HL-60/S4 (cell line): ENCODE measurements around the gene PAX7.

Source experiments
- in situ Hi-C: fragments of 300-500 bp; cut with MboI; formaldehyde crosslinking; loops from 2 replicates; pipeline ENCODE4 v1.14.3; 2022; ENCODE audit warnings: low sequenced_read_pairs

PAX7 gene

GRCh38 chr1:18618546-18619466 is 11.8 kb upstream of the PAX7 start:
- in situ Hi-C loops = no loop called here

DNA sequence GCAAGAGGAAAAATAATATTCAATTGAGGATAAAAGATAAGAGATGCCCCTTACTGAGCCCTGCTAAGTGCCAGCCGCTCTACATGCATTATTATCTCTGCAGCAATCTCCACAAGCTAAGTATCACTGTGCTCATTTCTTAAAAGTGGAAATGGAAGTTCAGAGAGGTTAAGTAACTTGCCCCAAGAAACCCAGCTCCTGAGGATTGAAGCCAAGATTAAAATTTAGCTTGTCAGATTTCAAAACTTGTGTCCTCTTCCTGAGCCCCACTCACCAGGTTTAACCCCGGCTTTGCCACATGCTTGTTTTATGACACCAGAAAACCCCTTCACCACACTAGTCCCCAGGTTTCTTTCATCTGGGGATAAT is 11.2 kb upstream of the PAX7 start:
- in situ Hi-C loops = no loop called here

GRCh38 chr1:18628511-18628910 is 2.1 kb upstream of the PAX7 start:
- in situ Hi-C loops = no loop called here

DNA sequence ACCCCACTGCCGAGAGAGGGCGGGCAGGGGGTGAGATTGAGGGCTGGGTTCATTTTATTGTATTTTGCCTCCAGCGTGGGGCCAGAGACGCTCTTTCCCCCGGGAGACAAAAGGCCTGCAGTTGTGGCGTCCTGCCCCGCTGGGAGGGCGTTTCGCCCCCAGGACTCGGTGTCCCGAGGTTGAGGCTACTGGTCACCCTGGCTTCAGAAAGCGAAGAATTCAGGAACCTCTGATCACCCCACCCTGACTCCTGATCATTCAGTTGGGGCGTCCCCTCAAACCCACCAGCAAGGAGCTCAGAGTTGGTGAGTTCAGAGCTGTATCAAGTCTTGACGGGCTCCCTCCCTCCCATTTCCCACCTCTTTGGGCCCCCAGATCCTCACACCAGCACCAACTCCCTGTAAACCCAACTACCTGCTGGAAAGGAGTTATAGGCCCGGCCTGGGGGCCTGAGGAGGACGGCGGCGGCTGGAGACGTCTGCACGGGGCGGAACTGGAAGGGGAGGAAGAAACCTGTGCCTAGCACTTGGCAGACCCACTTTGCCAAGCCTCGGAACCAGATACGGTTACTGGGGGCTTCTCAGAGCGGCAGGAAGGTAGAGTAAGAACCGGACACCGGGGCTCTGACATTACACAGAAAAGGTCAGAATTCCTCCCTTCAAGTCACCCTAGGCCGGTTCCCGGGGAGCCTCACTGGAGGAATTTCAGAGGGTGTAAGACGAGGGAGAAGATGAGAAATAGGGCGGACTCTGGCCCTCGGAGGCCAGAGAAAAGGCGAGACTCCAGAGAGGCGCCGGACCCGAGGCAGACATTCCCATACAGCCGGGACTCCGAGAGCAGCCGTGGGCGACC is 761 bp upstream of the PAX7 start:
- in situ Hi-C loops = no loop called here

- in situ Hi-C loops = no loop called here
Observed at GRCh38 chr1:18631496-18632217, 1.0 kb downstream of the PAX7 start.

GRCh38 chr1:18632218-18632588 is 1.6 kb downstream of the PAX7 start:
- in situ Hi-C loops = no loop called here

DNA sequence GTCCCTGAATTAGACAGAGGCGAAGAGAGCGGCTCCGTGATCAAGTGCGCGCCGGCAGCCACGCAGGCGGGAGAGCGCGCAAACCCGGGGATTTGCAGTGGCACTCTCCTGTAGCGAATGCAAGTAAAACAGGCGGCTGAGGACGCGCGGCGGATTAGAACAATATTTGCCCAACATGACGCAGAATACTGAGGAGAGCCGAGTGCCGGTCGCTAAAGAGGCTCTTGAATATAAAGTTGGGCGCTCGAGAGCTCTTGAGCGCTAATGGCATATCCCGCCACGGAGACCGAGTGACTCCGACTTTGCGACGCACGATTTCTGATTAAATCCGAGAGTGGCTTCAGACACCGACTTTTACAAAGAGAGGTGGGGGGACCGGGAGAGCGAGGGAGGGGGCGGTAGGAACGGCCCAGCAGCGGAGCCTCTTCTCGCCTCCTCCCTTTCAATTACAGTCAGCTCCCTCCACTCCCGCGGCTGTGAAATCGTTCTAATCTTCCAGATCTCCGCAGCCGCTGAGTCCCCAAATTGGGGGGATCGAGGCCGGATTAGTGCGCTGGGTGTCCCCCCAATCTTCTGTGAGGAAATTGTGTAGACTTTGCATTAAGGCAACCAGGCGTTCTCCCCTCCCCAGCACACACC is 2.3 kb downstream of the PAX7 start:
- in situ Hi-C loops = no loop called here

GRCh38 chr1:18633422-18634155 is 2.9 kb downstream of the PAX7 start:
- in situ Hi-C loops = no loop called here

DNA sequence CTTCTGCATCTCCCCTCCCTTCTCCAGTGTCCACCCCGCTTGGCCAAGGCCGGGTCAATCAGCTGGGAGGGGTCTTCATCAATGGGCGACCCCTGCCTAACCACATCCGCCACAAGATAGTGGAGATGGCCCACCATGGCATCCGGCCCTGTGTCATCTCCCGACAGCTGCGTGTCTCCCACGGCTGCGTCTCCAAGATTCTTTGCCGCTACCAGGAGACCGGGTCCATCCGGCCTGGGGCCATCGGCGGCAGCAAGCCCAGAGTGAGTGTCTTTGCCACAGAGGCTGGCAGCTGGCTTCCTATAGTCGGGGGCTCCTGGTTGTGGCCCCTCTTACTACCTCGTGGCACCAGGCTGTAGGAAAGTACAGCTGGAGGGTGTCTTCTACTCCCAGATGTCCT is 3.6 kb downstream of the PAX7 start:
- in situ Hi-C loops = no loop called here

- in situ Hi-C loops = no loop called here
Observed at GRCh38 chr1:18635070-18635577, 4.5 kb downstream of the PAX7 start.

DNA sequence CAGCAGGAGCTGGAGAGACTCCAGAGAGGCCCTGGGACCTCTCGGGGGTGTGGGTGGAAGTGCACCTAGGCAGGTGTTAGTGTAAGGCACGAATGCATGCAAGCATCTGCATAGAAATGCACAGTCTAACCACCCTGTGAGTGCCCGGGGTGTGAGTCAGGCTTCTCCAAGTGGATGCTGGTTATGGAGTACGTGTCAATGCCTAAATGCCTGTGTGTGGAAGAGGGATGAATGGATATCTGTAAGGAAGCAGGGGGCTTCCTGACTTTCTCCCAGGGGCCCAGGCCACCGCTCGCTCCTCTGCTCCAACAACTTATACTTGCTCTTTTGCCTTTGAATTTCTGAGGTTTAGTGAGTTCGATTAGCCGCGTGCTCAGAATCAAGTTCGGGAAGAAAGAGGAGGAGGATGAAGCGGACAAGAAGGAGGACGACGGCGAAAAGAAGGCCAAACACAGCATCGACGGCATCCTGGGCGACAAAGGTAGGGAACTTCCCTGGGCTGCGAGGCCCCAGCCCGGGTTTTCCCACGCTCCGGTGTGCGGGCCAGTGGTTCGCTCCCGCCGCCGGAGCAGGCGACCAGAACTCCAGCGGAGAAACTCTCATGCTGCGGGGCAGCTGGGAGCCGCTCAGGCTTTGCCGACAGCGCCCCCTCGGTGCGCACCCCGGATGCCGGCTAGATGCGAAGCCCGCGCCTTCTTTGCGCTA is 5.4 kb downstream of the PAX7 start:
- in situ Hi-C loops = no loop called here

- in situ Hi-C loops = no loop called here
Observed at GRCh38 chr1:18636596-18637508, 6.2 kb downstream of the PAX7 start.

- in situ Hi-C loops = no loop called here
Observed at GRCh38 chr1:18637511-18637960, 6.9 kb downstream of the PAX7 start.

DNA sequence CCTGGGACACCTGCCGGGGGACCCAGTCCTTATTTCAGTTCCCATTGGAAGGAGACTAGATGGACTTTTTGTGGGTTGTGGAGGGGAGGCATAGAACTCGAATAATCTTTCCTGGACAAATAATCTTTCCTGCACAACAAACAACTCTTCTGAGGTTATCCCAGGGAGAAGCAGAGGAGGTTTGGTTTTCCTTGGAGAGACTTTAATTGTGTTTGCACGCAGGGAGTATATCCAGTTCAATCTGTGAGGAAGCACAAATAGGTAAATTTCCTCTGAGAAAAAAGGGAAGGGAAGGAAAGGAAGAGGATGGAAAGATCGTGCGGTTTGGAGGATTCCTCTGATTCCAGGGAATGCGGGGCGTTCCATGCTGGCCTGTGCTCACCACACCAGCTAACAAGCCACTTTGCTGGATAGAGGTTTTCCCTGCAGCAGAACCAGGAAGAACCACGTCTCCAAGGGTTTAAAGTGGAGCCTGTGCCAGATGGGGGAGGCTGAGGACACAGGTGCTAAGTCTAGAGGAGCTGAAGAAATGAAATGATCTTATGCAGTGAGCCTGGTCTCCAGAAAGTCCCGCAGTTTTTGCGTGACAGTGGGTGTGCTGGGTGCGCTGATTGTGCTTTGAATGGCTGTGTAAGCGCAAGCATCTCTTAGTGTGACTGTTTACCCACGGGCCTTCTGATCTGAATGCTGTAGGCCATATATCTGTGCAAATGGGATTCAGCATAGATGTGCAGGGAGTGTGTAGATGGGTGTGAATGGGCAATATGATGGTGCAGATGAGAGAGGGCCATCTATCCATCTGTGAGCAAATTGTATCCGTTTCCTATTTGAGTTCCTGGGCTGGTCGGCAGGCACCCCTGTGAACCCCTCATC is 7.6 kb downstream of the PAX7 start:
- in situ Hi-C loops = no loop called here

GRCh38 chr1:18638835-18639364 is 8.3 kb downstream of the PAX7 start:
- in situ Hi-C loops = no loop called here

- in situ Hi-C loops = no loop called here
Observed at GRCh38 chr1:18639368-18640055, 8.9 kb downstream of the PAX7 start.
